ENCODE results near the gene PCDHGA11. TPM values are rescaled to one million over a fixed set of nuclear protein-coding genes. Genes with fewer than 3 reads are reported as not detected.
"Not testable (repeated sequence)": the region's sequence is repeated elsewhere in the genome, so short reads cannot be mapped to it uniquely, and the experiment has no call there.

PCDHGA11 gene
- total RNA-seq, 1 donor from 2014 or later: 2.6 TPM

DNA sequence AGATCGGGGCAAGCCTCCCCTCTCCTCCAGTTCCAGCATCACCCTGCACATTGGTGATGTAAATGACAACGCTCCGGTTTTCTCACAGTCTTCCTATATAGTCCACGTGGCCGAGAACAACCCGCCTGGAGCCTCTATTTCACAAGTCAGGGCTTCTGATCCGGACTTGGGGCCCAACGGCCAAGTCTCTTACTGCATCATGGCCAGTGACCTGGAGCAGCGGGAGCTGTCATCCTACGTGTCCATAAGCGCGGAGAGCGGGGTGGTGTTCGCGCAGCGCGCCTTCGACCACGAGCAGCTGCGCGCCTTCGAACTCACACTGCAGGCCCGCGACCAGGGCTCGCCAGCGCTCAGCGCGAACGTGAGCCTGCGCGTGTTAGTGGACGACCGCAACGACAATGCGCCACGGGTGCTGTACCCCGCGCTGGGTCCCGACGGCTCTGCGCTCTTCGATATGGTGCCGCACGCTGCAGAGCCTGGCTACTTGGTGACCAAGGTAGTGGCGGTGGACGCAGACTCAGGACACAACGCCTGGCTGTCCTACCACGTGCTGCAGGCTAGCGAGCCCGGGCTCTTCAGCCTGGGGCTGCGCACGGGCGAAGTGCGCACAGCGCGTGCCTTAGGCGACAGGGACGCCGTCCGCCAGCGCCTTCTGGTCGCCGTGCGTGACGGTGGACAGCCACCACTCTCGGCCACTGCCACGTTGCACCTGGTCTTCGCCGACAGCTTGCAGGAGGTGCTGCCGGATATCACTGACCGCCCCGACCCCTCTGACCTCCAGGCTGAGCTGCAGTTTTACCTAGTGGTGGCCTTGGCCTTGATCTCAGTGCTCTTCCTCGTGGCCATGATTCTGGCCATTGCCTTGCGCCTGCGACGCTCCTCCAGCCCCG lies 31.5 kb upstream of the PCDHGA11 start:
- Mint-ChIP-seq H3K9me3 (peaks cover 10% of the 10 kb centered on the region), H3K4me1 (ENCODE audit: unreplicated experiment) (no peaks in the 10 kb centered on the region), H3K36me3 (peaks cover 20% of the 10 kb centered on the region), H3K4me3 (no peak overlapping the region), H3K27ac (peak overlapping the region; percentile 4), H3K27me3 (no peaks in the 10 kb centered on the region)
- DNase-seq (ENCODE audit: extremely low spot score, unreplicated experiment): peak; percentile 55
- TF ChIP-seq, protein P1, sequence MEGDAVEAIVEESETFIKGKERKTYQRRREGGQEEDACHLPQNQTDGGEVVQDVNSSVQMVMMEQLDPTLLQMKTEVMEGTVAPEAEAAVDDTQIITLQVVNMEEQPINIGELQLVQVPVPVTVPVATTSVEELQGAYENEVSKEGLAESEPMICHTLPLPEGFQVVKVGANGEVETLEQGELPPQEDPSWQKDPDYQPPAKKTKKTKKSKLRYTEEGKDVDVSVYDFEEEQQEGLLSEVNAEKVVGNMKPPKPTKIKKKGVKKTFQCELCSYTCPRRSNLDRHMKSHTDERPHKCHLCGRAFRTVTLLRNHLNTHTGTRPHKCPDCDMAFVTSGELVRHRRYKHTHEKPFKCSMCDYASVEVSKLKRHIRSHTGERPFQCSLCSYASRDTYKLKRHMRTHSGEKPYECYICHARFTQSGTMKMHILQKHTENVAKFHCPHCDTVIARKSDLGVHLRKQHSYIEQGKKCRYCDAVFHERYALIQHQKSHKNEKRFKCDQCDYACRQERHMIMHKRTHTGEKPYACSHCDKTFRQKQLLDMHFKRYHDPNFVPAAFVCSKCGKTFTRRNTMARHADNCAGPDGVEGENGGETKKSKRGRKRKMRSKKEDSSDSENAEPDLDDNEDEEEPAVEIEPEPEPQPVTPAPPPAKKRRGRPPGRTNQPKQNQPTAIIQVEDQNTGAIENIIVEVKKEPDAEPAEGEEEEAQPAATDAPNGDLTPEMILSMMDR (conservative IDR thresholded peaks at IDR 0.05): no peak

DNA sequence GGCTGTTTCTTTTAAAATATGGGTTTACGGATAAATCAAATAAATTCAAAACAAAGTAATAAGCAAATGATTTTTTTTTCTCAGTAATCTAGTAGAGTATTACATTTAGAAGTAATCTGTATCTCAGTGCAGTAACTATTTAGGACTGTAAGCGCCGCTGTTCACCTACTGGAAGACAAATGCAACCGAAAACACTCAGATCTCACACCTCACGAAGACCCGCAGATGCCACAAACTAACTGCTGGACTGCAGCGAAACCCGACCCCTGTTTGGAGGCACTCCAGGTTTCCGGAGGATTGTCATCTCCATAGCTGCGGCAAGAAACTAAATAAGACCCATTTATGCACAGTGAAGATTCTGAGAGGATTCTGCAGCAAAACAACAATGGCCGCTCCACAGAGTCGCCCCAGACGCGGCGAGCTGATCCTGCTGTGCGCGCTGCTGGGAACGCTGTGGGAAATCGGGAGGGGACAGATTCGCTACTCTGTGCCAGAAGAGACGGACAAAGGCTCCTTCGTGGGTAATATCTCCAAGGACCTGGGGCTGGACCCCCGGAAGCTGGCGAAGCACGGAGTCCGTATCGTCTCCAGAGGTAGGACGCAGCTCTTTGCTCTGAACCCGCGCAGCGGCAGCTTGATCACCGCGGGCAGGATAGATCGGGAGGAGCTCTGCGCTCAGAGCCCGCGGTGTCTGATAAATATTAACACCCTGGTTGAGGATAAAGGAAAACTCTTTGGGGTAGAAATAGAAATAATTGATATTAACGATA lies 28.2 kb upstream of the PCDHGA11 start, which contains the start of gene PCDHGA8:
Gene PCDHGA8 (plus strand): TSS at position 205 of the 770 bp plus-strand sequence. CDS start 181 bp downstream, at position 386.
- Mint-ChIP-seq H3K27me3 (no peaks in the 10 kb centered on the region), H3K36me3 (peaks cover 22% of the 10 kb centered on the region), H3K4me3 (no peak within 1 kb of the TSS), H3K4me1 (ENCODE audit: unreplicated experiment) (no peaks in the 10 kb centered on the region), H3K9me3 (peaks cover 14% of the 10 kb centered on the region), H3K27ac (no peak within 1 kb of the TSS)
- TF ChIP-seq, protein P1 (conservative IDR thresholded peaks at IDR 0.05): no peak
- no peak for DNase-seq (ENCODE audit: extremely low spot score, unreplicated experiment)

DNA sequence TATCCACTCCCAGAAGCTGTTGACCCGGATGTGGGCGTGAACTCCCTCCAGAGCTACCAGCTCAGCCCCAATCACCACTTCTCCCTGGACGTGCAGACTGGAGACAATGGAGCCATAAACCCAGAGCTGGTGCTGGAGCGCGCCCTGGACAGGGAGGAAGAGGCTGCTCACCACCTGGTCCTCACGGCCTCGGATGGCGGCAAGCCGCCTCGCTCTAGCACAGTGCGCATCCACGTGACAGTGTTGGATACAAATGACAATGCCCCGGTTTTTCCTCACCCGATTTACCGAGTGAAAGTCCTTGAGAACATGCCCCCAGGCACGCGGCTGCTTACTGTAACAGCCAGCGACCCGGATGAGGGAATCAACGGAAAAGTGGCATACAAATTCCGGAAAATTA lies 27.6 kb upstream of the PCDHGA11 start:
- Mint-ChIP-seq H3K27ac (no peak overlapping the region), H3K4me1 (ENCODE audit: unreplicated experiment) (no peaks in the 10 kb centered on the region), H3K9me3 (peaks cover 14% of the 10 kb centered on the region), H3K36me3 (peaks cover 22% of the 10 kb centered on the region), H3K27me3 (no peaks in the 10 kb centered on the region), H3K4me3 (no peak overlapping the region)
- DNase-seq (ENCODE audit: extremely low spot score, unreplicated experiment): no peak
- TF ChIP-seq, protein P1 (conservative IDR thresholded peaks at IDR 0.05): no peak

DNA sequence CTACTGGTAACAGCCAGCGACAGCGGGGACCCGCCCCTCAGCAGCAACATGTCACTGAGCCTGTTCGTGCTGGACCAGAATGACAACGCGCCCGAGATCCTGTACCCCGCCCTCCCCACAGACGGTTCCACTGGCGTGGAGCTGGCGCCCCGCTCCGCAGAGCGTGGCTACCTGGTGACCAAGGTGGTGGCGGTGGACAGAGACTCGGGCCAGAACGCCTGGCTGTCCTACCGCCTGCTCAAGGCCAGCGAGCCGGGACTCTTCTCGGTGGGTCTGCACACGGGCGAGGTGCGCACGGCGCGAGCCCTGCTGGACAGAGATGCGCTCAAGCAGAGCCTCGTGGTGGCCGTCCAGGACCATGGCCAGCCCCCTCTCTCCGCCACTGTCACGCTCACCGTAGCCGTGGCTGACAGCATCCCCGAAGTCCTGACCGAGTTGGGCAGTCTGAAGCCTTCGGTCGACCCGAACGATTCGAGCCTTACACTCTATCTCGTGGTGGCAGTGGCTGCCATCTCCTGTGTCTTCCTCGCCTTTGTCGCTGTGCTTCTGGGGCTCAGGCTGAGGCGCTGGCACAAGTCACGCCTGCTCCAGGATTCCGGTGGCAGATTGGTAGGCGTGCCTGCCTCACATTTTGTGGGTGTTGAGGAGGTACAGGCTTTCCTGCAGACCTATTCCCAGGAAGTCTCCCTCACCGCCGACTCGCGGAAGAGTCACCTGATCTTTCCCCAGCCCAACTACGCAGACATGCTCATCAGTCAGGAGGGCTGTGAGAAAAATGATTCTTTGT lies 26.3 kb upstream of the PCDHGA11 start:
- H3K36me3 Mint-ChIP-seq: peaks cover 15% of the 10 kb centered on the region
- H3K27me3 Mint-ChIP-seq; H3K27ac Mint-ChIP-seq; DNase-seq (ENCODE audit: extremely low spot score, unreplicated experiment); H3K4me1 Mint-ChIP-seq (ENCODE audit: unreplicated experiment); H3K4me3 Mint-ChIP-seq: not testable (repeated sequence)
- peaks cover 14% of the 10 kb centered on the region for H3K9me3 Mint-ChIP-seq

DNA sequence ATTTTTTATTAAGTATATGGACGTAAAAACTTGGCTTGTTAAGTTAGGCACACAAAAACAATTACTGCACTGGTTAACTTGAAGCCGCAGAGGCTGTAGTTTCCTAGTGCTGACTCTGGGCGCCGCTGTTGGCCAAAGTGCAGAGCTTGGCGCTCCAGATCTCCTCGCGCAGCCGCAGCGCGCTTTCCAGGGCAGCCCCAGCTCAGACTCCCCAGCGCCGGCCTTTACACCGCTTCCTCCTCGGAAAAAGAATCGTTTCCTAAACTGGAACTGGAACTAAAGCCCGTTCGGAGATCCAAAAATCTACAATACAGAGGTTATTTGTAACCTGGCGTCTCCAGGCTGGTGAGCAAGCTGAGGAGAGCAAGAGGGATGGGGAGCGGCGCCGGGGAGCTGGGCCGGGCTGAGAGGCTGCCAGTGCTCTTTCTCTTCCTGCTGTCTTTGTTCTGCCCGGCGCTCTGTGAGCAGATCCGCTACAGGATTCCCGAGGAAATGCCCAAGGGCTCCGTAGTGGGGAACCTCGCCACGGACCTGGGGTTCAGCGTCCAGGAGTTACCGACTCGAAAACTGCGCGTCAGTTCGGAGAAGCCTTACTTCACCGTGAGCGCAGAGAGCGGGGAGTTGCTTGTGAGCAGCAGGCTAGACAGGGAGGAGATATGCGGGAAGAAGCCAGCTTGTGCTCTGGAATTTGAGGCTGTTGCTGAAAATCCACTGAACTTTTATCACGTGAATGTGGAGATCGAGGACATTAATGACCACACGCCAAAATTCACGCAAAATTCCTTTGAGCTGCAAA lies 22.9 kb upstream of the PCDHGA11 start, which contains the start of gene PCDHGB5:
Gene PCDHGB5 (plus strand): TSS at position 192 of the 796 bp plus-strand sequence. CDS start 181 bp downstream, at position 373.
- TF ChIP-seq, protein P1 (conservative IDR thresholded peaks at IDR 0.05): peak; percentile 26
- H3K4me3 Mint-ChIP-seq; H3K27me3 Mint-ChIP-seq; DNase-seq (ENCODE audit: extremely low spot score, unreplicated experiment); H3K27ac Mint-ChIP-seq; H3K4me1 Mint-ChIP-seq (ENCODE audit: unreplicated experiment): not testable (repeated sequence)
- H3K36me3 Mint-ChIP-seq: peaks cover 10% of the 10 kb centered on the region
- peaks cover 13% of the 10 kb centered on the region for H3K9me3 Mint-ChIP-seq

Data from type B pancreatic cell (in vitro differentiated cells).